C4-2B (cell line): ENCODE measurements around the gene FREM2.

ENCODE experiments used
- H3K27ac ChIP-seq: fragments of 450-650 bp; 2 replicates; pipeline ENCODE4 v1.5.1; 2017
- CTCF ChIP-seq: fragments of 450-650 bp; conservative IDR thresholded peaks from 2 replicates; pipeline ENCODE4 v1.5.1; 2017; ENCODE audit warnings: mild to moderate bottlenecking
- ZFX ChIP-seq: fragments of 450-650 bp; IDR thresholded peaks from 2 replicates; pipeline ENCODE4 v1.6.1; 2017

The FREM2 gene

GRCh38 chr13:38898481-38898880 is 211.6 kb downstream of the FREM2 start:
- no peak overlapping the region for H3K27ac ChIP-seq

GRCh38 chr13:38899571-38899970 is 212.7 kb downstream of the FREM2 start:
- H3K27ac ChIP-seq = no peak overlapping the region
- TF ChIP-seq CTCF (no peak), ZFX (no peak)

More at GRCh38 chr13:38898481-38898880, 211.6 kb downstream of the FREM2 start:
- TF ChIP-seq CTCF (no peak), ZFX (no peak)

GRCh38 chr13:38900188-38900587 is 213.3 kb downstream of the FREM2 start:
- H3K27ac ChIP-seq = no peak overlapping the region
- peak; percentile 14 for TF ChIP-seq CTCF
- no peak for TF ChIP-seq ZFX

GRCh38 chr13:38902551-38902950 is 215.7 kb downstream of the FREM2 start:
- no peak for TF ChIP-seq ZFX
- TF ChIP-seq CTCF = no peak
- no peak overlapping the region for H3K27ac ChIP-seq

- TF ChIP-seq ZFX = no peak
- TF ChIP-seq CTCF = no peak
- H3K27ac ChIP-seq = no peak overlapping the region
These were observed 218.2 kb downstream of the FREM2 start for GRCh38 chr13:38905081-38905480.

GRCh38 chr13:38905861-38906260 is 219.0 kb downstream of the FREM2 start:
- no peak for TF ChIP-seq CTCF
- TF ChIP-seq ZFX = no peak
- H3K27ac ChIP-seq = no peak overlapping the region

GRCh38 chr13:38908574-38908973 is 221.7 kb downstream of the FREM2 start:
- TF ChIP-seq ZFX (no peak), CTCF (no peak)

More at GRCh38 chr13:38908574-38908973, 221.7 kb downstream of the FREM2 start:
- no peak overlapping the region for H3K27ac ChIP-seq
